ENCODE results near the gene USP43.

DNA sequence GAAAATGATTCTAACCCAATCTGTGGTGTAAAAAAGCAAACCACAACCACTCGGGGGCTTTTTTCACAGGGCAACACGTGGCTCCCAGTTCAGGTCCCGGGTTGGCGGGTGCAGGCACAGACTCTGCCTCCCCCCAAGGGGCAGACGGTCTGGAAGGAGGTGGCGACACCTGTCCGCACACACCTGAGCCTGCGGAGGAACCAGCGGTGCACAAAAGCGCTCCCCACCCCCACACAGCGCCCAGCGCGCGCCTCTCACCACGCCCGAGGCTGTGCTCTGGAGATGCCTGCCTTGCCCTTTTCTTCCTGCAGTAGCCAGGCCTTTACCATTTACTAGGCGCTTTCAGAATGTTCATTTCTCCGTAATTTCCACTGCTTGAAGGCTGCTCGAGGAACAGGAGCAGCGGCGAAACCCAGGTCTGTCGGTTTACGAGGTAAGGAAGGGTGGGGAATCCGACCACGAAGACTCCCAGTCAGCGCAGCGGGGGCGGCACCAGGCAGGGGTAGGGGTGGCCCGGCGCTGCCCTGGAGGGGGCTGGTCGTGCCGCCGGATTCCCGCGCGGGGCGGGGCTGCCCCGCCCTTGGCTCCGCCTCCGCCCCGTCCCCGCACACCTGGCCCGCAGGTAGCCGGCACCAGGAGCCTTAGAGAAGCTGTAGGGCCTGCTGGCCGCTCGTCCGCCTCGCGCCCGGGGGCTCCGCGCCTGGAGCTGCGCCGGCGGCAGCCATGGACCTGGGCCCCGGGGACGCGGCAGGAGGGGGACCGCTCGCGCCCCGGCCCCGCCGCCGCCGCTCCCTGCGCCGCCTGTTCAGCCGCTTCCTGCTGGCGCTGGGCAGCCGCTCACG is at the start of gene USP43:
- TF ChIP-seq CTCF (conservative IDR thresholded peaks at IDR 0.05; ENCODE audit: low read depth, low read length), result no peak
- no peak for TF ChIP-seq EZH2phosphoT487 (IDR thresholded peaks at IDR 0.05; ENCODE audit: borderline replicate concordance, low read length)

Data from PC-3 (cell line).